Type B pancreatic cell (in vitro differentiated cells): Measurements from ENCODE around the gene MECP2. TPM values are rescaled to one million over a fixed set of nuclear protein-coding genes. Genes with fewer than 3 reads are reported as not detected.

Experiments used
- DNase-seq: peaks from one replicate; pipeline ENCODE4 v3.0.0; 2021; ENCODE audit warnings: mixed read lengths; ENCODE audit not compliant: unreplicated experiment; ENCODE audit errors: extremely low spot score
- H3K27ac Mint-ChIP-seq: 2 replicates; pipeline ENCODE4 v1.8.0; 2021; ENCODE audit warnings: mild to moderate bottlenecking, mixed read lengths
- H3K27me3 Mint-ChIP-seq: 2 replicates; pipeline ENCODE4 v1.8.0; 2021; ENCODE audit warnings: mixed read lengths
- H3K36me3 Mint-ChIP-seq: 2 replicates; pipeline ENCODE4 v1.8.0; 2021; ENCODE audit warnings: mixed read lengths
- H3K4me1 Mint-ChIP-seq: one replicate; pipeline ENCODE4 v1.8.0; 2021; ENCODE audit warnings: mixed read lengths; ENCODE audit not compliant: unreplicated experiment
- H3K4me3 Mint-ChIP-seq: 2 replicates; pipeline ENCODE4 v1.8.0; 2021; ENCODE audit warnings: mild to moderate bottlenecking, mixed read lengths
- H3K9me3 Mint-ChIP-seq: 2 replicates; pipeline ENCODE4 v1.8.0; 2021; ENCODE audit warnings: mixed read lengths
- total RNA-seq: library from RNA; stranded (reverse); gene quantifications from 2 replicates; pipeline ENCODE4 v1.2.1, GENCODE V29; 2021; ENCODE audit warnings: low replicate concordance
- TF ChIP-seq, protein P1 (sequence below): fragments of 200-600 bp; sonication (generic); conservative IDR thresholded peaks from 2 replicates; pipeline ENCODE4 v1.5.0; 2021; ENCODE audit warnings: antibody characterized with exemption, mild to moderate bottlenecking

MECP2 gene
- total RNA-seq, 1 donor from 2014 or later: 37.7 TPM

DNA sequence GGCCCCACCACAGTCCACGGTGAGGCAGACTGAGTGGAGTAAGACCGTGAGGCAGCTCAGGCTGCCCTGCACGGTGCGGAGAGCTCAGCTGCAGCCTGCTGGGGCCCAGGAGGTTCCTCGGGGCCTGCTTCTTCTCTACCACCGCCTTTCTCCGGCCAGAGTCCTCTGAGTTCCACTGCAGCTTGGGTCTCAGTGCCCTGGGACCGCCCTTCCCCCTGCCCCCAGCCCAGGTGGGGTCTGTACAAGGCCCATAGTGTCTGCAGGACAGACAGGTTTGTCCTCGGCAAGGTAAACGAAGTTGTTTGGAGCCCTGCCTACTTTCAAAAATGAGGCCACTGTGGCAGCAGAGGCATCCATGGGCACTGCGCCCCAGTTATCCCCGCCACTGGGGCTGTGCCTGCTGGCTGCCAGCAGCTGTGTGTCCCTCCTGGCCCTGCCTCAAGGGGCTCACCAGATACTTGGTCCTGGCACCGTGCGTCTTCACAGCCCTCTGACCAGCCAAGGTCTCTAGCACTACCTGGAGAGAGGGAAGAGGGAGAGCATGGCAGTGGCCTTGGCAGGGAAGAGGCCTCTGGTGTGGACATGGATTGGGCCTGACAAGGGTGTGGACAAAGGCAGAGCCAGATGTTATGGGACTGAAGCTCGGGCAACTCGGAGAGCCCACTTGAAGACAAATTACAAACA lies 81.8 kb downstream of the MECP2 start:
- Mint-ChIP-seq H3K27me3 (no peaks in the 10 kb centered on the region), H3K36me3 (no peaks in the 10 kb centered on the region), H3K9me3 (no peaks in the 10 kb centered on the region), H3K27ac (no peak overlapping the region), H3K4me1 (no peaks in the 10 kb centered on the region), H3K4me3 (no peak overlapping the region)
- TF ChIP-seq, protein P1, sequence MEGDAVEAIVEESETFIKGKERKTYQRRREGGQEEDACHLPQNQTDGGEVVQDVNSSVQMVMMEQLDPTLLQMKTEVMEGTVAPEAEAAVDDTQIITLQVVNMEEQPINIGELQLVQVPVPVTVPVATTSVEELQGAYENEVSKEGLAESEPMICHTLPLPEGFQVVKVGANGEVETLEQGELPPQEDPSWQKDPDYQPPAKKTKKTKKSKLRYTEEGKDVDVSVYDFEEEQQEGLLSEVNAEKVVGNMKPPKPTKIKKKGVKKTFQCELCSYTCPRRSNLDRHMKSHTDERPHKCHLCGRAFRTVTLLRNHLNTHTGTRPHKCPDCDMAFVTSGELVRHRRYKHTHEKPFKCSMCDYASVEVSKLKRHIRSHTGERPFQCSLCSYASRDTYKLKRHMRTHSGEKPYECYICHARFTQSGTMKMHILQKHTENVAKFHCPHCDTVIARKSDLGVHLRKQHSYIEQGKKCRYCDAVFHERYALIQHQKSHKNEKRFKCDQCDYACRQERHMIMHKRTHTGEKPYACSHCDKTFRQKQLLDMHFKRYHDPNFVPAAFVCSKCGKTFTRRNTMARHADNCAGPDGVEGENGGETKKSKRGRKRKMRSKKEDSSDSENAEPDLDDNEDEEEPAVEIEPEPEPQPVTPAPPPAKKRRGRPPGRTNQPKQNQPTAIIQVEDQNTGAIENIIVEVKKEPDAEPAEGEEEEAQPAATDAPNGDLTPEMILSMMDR: no peak
- no peak for DNase-seq

DNA sequence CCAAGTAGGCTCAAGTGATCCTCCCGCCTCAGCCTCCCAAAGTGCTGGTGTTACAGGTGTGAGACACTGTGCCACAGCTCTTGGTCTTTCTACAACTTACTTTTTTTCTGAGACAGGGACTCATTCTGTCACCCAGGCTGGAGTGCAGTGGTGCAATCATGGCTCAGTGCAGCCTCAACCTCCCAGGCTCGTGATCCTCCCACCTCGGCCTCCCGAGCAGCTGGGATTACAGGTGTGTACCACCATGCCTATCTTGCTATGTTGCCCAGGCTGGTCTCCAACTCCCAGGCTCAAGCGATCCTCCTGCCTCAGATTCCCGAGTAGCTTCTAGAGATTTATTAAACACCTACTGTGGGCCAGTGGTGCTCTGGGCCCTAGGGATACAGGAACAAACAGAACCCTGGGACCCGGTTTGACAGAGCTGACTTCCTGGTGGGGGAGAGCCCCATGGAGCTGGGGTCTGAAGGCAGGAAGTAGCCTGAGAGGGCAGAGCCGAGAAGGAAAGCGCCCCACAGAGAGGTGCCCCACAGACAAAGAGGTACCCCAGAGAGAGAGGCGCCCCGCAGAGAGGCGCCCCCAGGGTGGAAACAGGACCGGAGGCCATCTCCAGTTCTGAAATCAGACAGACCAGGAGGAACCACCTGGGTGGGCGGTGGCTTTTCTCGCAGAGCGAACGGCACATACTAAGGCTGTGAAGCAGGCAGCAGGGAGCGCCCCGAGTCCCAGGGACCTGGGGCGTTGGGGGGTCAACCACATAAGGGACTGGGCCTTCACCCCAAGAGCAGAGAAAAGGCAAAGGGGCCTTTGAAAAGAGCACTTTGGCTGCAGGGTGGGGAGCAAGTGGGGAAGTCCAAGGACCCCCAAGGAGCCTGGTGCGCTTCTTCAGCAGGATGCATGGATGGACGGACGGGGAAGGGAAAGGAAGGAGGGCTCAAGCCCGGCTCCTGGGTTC lies 82.8 kb downstream of the MECP2 start:
- H3K4me3 Mint-ChIP-seq: no peak overlapping the region
- H3K27me3 Mint-ChIP-seq: no peaks in the 10 kb centered on the region
- no peaks in the 10 kb centered on the region for H3K36me3 Mint-ChIP-seq
- no peaks in the 10 kb centered on the region for H3K4me1 Mint-ChIP-seq
- TF ChIP-seq, protein P1: no peak
- no peak for DNase-seq
- no peak overlapping the region for H3K27ac Mint-ChIP-seq
- H3K9me3 Mint-ChIP-seq: no peaks in the 10 kb centered on the region

DNA sequence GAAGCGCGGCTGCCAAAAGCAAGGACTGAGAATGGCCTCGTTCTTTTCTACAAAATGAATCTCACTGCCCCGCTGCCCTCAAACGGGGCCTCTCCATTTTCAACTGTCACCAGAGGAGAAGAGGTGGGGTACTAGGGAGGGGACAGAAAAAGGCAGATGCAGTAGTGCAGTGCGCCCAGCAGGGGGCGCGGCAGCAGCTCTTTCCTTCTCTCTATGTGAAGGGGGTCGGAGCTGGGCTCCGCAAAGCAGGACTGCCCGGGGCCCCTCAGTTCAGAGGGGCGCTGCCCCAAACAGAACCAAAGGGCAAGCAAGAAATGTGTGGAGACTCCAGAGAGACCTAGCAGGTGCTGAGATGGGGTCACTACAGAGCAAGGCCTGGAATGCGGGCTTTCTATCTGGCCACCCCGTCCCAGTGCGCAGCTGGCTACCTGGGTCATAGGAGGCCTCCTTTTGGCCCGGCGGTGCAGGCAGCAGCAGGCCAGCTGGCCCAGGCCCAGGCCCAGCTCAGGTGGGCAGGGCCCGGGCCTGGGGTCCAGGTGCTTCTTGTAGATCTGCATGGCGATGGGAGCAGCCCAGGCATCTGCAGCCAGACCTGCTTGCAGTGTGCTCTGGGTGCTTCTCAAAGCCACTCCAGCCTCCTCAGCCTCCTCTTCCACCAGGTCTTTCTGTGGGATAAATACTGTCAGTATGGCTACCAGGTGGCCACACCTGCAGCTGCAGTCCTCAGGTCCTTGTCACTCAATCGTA lies 83.7 kb downstream of the MECP2 start:
- H3K4me3 Mint-ChIP-seq: no peak overlapping the region
- no peaks in the 10 kb centered on the region for H3K9me3 Mint-ChIP-seq
- no peaks in the 10 kb centered on the region for H3K27me3 Mint-ChIP-seq
- H3K27ac Mint-ChIP-seq: no peak overlapping the region
- no peaks in the 10 kb centered on the region for H3K4me1 Mint-ChIP-seq
- H3K36me3 Mint-ChIP-seq: no peaks in the 10 kb centered on the region
- TF ChIP-seq, protein P1: peak; percentile 85
- DNase-seq: no peak

DNA sequence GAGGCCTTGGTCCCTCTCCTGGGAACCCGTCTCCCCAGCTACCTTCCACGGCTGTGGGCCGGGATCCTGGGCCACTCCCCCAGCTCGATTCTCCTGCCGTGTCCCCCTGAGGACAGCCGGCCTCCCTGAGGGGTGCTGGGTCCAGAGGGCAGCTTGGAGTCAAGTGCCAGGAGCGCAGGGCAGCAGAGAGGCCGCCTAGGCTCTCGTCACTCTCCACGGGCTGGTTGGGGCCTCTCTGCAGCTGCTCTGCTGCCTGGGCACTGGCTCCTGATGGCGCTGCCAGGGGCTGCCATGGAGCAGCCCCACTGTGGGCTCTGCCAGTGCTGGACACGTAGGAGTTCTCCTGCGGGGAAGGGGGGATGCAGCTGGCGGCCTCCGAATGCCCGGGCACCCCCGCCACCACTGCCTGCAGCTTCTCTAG lies 84.5 kb downstream of the MECP2 start:
- TF ChIP-seq, protein P1: no peak
- no peak overlapping the region for H3K27ac Mint-ChIP-seq
- no peaks in the 10 kb centered on the region for H3K9me3 Mint-ChIP-seq

DNA sequence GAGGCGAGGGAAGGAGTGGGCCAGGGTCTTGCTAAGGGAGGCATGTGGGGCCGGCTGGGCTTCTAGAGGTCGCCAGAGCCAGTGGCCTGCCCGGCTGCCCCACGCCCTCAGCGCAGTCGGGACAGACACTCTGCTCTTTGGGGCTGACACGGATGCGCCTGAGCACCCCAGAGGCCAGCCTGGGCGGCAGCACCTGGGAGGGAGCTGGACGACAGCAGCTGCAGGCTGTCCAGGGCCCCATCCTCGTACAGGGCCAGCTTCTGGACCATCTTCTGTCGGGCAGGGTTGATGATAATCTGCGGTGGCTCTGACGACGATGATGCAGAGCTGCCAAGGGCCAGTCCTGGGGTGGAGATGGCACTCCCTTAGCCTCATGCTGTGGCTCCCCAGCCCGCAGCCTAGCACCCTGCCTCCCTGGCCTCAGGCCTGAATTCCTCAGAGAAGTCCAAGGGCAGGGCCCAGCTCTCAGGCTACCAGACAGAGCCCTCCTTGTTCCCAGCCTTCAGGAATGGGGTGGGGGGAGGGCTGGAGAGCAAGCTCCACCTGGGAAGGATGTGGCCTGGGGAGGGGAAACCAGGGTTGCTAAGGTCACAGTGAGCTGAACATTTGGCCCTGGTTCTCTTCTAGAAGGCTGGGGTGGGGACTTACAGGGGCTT lies 85.1 kb downstream of the MECP2 start:
- no peak for DNase-seq
- Mint-ChIP-seq H3K9me3 (no peaks in the 10 kb centered on the region), H3K27ac (no peak overlapping the region), H3K27me3 (no peaks in the 10 kb centered on the region), H3K4me1 (no peaks in the 10 kb centered on the region), H3K4me3 (no peak overlapping the region), H3K36me3 (peaks cover 5% of the 10 kb centered on the region)
- TF ChIP-seq, protein P1: no peak

More for the DNA sequence above, 84.5 kb downstream of the MECP2 start:
- no peaks in the 10 kb centered on the region for H3K36me3 Mint-ChIP-seq
- no peaks in the 10 kb centered on the region for H3K4me1 Mint-ChIP-seq
- DNase-seq: no peak
- no peak overlapping the region for H3K4me3 Mint-ChIP-seq
- H3K27me3 Mint-ChIP-seq: no peaks in the 10 kb centered on the region
